Bronchial epithelial cell (primary cell): ENCODE data around the gene CTCF. TPM values are rescaled to one million over a fixed set of nuclear protein-coding genes. Genes with fewer than 3 reads are reported as not detected.

Experiments used
- DNase-seq: peaks from one replicate; pipeline ENCODE4 v3.0.0-alpha.2; 2010; ENCODE audit warnings: low read depth
- FAIRE-seq: peaks from 2 replicates; lab custom pipeline; 2011; peaks lifted over from hg19 to GRCh38; lab: Jason Lieb, UNC
- H3K27me3 ChIP-seq: 2 replicates; pipeline ENCODE4 v1.5.1; 2011; ENCODE audit warnings: low read length; ENCODE audit not compliant: control insufficient read depth, insufficient read depth
- H3K36me3 ChIP-seq: 2 replicates; pipeline ENCODE4 v1.5.1; 2011; ENCODE audit warnings: low read length; ENCODE audit not compliant: control insufficient read depth, insufficient read depth
- H3K4me3 ChIP-seq: 2 replicates; pipeline ENCODE4 v1.5.1; 2011; ENCODE audit warnings: mild to moderate bottlenecking, low read depth, low read length, control low read depth
- CTCF ChIP-seq: IDR thresholded peaks from 2 replicates; pipeline ENCODE4 v1.5.1; 2011; ENCODE audit warnings: mild to moderate bottlenecking, moderate library complexity, low read length, control low read depth, inconsistent platforms; ENCODE audit not compliant: insufficient read depth, severe bottlenecking
- total RNA-seq: library from RNA; depleted of rRNA; stranded (reverse); fragments of >200 nt; gene quantifications from 2 replicates; pipeline ENCODE4 v1.2.1, GENCODE V29; 2014

Gene CTCF
- total RNA-seq, 1 donor from 2014 or later, result 21.1 TPM

GRCh38 chr16:67608364-67608763 lies 46.0 kb downstream of the CTCF start:
- peaks cover 6% of the 10 kb centered on the region for H3K36me3 ChIP-seq
- TF ChIP-seq CTCF, result no peak
- DNase-seq, result no peak
- H3K4me3 ChIP-seq, result no peak overlapping the region
- FAIRE-seq, result no peak
- H3K27me3 ChIP-seq, result no peaks in the 10 kb centered on the region

- Histone ChIP-seq H3K4me3 (no peak overlapping the region), H3K27me3 (no peaks in the 10 kb centered on the region), H3K36me3 (peaks cover 8% of the 10 kb centered on the region)
- DNase-seq, result peak; percentile 31
- FAIRE-seq, result no peak
- TF ChIP-seq CTCF, result no peak
These were observed 51.5 kb downstream of the CTCF start for GRCh38 chr16:67613808-67614207.

- H3K27me3 ChIP-seq, result no peaks in the 10 kb centered on the region
- H3K36me3 ChIP-seq, result peaks cover 15% of the 10 kb centered on the region
- no peak overlapping the region for H3K4me3 ChIP-seq
- FAIRE-seq, result no peak
- DNase-seq, result no peak
- no peak for TF ChIP-seq CTCF
These were observed 65.9 kb downstream of the CTCF start for GRCh38 chr16:67628216-67628615.

- FAIRE-seq (no peak), DNase-seq (peak; percentile 13)
- TF ChIP-seq CTCF, result no peak
- Histone ChIP-seq H3K4me3 (no peak overlapping the region), H3K27me3 (no peaks in the 10 kb centered on the region), H3K36me3 (peaks cover 15% of the 10 kb centered on the region)
These were observed 70.3 kb downstream of the CTCF start for GRCh38 chr16:67632415-67633172.

GRCh38 chr16:67636713-67637112 lies 74.4 kb downstream of the CTCF start:
- Histone ChIP-seq H3K4me3 (no peak overlapping the region), H3K27me3 (no peaks in the 10 kb centered on the region), H3K36me3 (peaks cover 11% of the 10 kb centered on the region)
- no peak for DNase-seq
- TF ChIP-seq CTCF, result no peak
- FAIRE-seq, result no peak

GRCh38 chr16:67637625-67638024 lies 75.3 kb downstream of the CTCF start:
- DNase-seq (no peak), FAIRE-seq (no peak)
- Histone ChIP-seq H3K4me3 (no peak overlapping the region), H3K27me3 (no peaks in the 10 kb centered on the region), H3K36me3 (peaks cover 11% of the 10 kb centered on the region)
- no peak for TF ChIP-seq CTCF
